HepG2 (cell line): Measurements from ENCODE around the gene SWI5. TPM values are rescaled to one million over a fixed set of nuclear protein-coding genes. Genes with fewer than 3 reads are reported as not detected.

ENCODE experiments used
- FOXA1 ChIP-seq, 2 experiments: fragments of 450-650 bp in 1 of 2; sonication (generic) in 1 of 2; formaldehyde crosslinking in 1 of 2; IDR thresholded peaks; 2 replicates each; pipeline versions ENCODE4 v1.4.0 to v1.6.1; 2016 to 2020; ENCODE audit warnings: missing genetic modification reagents in 1 of 2
- KLF9 ChIP-seq: IDR thresholded peaks from 2 replicates; pipeline ENCODE4 v1.6.1; 2016; ENCODE audit warnings: low read depth
- NFKB2 ChIP-seq: sonication (generic); formaldehyde crosslinking; IDR thresholded peaks from 2 replicates; pipeline ENCODE4 v1.4.0; 2020; ENCODE audit warnings: missing genetic modification reagents, borderline replicate concordance
- NR1H2 ChIP-seq: sonication (generic); formaldehyde crosslinking; IDR thresholded peaks from 2 replicates; pipeline ENCODE4 v1.8.1; 2022; ENCODE audit warnings: low read depth, missing genetic modification reagents, borderline replicate concordance
- NR2F6 ChIP-seq, 2 experiments: IDR thresholded peaks; 2 replicates each; pipeline ENCODE4 v1.6.1; 2016; ENCODE audit warnings: antibody characterized with exemption in 1 of 2, mild to moderate bottlenecking in 1 of 2
- POLR2AphosphoS5 ChIP-seq: IDR thresholded peaks from 2 replicates; pipeline ENCODE4 v1.6.1; 2012; ENCODE audit warnings: low read depth, low read length
- SMAD1 ChIP-seq: sonication (generic); formaldehyde crosslinking; IDR thresholded peaks from 2 replicates; pipeline ENCODE4 v1.4.0; 2020; ENCODE audit warnings: missing genetic modification reagents, low read depth, mild to moderate bottlenecking, borderline replicate concordance
- TGIF2 ChIP-seq: IDR thresholded peaks from 2 replicates; pipeline ENCODE4 v1.6.1; 2016; ENCODE audit warnings: control low read depth, missing compliant biosample characterization
- ZNF124 ChIP-seq: sonication (generic); formaldehyde crosslinking; IDR thresholded peaks from 2 replicates; pipeline ENCODE4 v1.4.0; 2020; ENCODE audit warnings: missing genetic modification reagents
- ZNF274 ChIP-seq: sonication (generic); formaldehyde crosslinking; IDR thresholded peaks from 2 replicates; pipeline ENCODE4 v1.5.1; 2020; ENCODE audit warnings: mild to moderate bottlenecking, missing genetic modification reagents
- ZNF484 ChIP-seq: sonication (generic); formaldehyde crosslinking; IDR thresholded peaks from 2 replicates; pipeline ENCODE4 v1.5.1; 2020; ENCODE audit warnings: mild to moderate bottlenecking, low read depth, missing genetic modification reagents, borderline replicate concordance
- ZNF496 ChIP-seq: sonication (generic); formaldehyde crosslinking; IDR thresholded peaks from 2 replicates; pipeline ENCODE4 v1.8.1; 2023; ENCODE audit warnings: mild to moderate bottlenecking, moderate library complexity, missing genetic modification reagents; ENCODE audit not compliant: insufficient replicate concordance
- ZNF556 ChIP-seq: sonication (generic); formaldehyde crosslinking; IDR thresholded peaks from 2 replicates; pipeline ENCODE4 v1.4.0; 2020; ENCODE audit warnings: mild to moderate bottlenecking, missing genetic modification reagents, borderline replicate concordance
- ZNF564 ChIP-seq: sonication (generic); formaldehyde crosslinking; IDR thresholded peaks from 2 replicates; pipeline ENCODE4 v1.8.1; 2023; ENCODE audit warnings: mild to moderate bottlenecking, missing genetic modification reagents
- ZNF878 ChIP-seq: sonication (generic); formaldehyde crosslinking; IDR thresholded peaks from 2 replicates; pipeline ENCODE4 v1.8.1; 2023; ENCODE audit warnings: mild to moderate bottlenecking, missing genetic modification reagents, moderate library complexity
- polyA plus RNA-seq, 8 experiments: library from polyadenylated mRNA; depleted of rRNA in 3 of 8; stranded (reverse) in 7 of 8; unstranded in 1 of 8; fragments of >200 nt; fragmentation: Illumina TruSeq in 4 of 8; extraction: Trizol in 4 of 8; gene quantifications; 2 replicates each; pipeline versions ENCODE4 v1.2.1 to v1.2.3, GENCODE V29; 2011 to 2016; ENCODE audit warnings: low read depth in 4 of 8, missing spikeins in 1 of 8, mixed read lengths in 1 of 8; ENCODE audit not compliant: insufficient read depth in 1 of 8
- total RNA-seq, 5 experiments: library from RNA; depleted of rRNA; stranded (reverse); fragments of >200 nt; fragmentation: Illumina TruSeq; extraction: Trizol; gene quantifications; 2 replicates each; pipeline ENCODE4 v1.2.3, GENCODE V29; 2016; ENCODE audit warnings: low read depth in 1 of 5
- TF ChIP-seq, protein P1 (sequence below): sonication (generic); formaldehyde crosslinking; IDR thresholded peaks from 2 replicates; pipeline ENCODE4 v1.4.0; 2020; ENCODE audit warnings: missing genetic modification reagents
- TF ChIP-seq, protein P2 (sequence below): sonication (generic); formaldehyde crosslinking; conservative IDR thresholded peaks from 2 replicates; pipeline ENCODE4 v1.4.0; 2020; ENCODE audit warnings: missing genetic modification reagents
- TF ChIP-seq, protein P3 (sequence below): sonication (generic); formaldehyde crosslinking; IDR thresholded peaks from 2 replicates; pipeline ENCODE4 v1.8.0; 2023; ENCODE audit warnings: mild to moderate bottlenecking, missing genetic modification reagents
- TF ChIP-seq, protein P4 (sequence below): sonication (generic); formaldehyde crosslinking; IDR thresholded peaks from 2 replicates; pipeline ENCODE4 v1.8.0; 2022; ENCODE audit warnings: mild to moderate bottlenecking, missing genetic modification reagents; ENCODE audit not compliant: insufficient replicate concordance
- TF ChIP-seq, protein P5 (sequence below): sonication (generic); formaldehyde crosslinking; IDR thresholded peaks from 2 replicates; pipeline ENCODE4 v1.4.0; 2020; ENCODE audit warnings: missing genetic modification reagents

The SWI5 gene
- total and polyA plus RNA-seq, 2 of the 13 experiments (the other 11 are each of a cell fraction or from before 2014, with no cell fraction given), result 39.2 to 41.0 TPM

DNA sequence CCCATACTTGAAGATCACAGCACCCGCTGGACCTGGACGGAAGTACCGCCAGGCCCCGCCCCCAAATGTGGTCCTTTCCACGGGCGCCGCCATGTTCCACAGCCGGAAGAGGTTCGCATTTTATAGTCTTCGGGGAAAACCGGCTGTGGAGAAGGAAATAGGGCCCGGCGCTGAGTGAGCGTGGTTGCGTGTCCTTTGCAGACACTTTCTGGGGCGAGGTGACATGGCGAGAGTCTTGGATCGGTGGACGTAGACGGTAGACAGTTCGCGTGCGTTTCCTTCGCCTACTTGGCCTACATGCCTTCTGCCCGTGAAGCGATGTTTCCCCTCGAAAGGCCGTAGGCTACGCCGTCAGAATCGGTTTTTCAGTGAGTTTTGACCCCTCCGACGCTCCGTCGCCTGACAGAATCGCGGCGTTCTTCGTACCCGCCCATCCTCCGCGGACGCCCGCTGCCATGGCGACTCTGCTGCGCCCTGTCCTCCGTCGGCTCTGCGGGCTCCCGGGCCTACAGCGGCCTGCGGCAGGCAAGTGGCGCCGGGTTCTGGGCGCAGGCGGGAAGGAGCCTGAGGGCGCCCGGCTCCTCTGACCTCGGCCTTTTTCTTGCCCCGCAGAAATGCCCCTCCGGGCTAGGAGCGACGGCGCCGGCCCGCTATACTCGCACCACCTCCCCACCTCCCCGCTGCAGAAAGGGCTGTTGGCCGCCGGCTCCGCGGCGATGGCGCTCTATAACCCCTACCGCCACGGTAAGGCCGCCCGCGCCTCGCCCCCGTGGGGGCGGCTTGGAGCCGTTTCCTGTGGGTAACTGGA lies 46.5 kb downstream of the SWI5 start, which contains the start of the genes COQ4 and TRUB2 (continued):
- TF ChIP-seq, protein P1, sequence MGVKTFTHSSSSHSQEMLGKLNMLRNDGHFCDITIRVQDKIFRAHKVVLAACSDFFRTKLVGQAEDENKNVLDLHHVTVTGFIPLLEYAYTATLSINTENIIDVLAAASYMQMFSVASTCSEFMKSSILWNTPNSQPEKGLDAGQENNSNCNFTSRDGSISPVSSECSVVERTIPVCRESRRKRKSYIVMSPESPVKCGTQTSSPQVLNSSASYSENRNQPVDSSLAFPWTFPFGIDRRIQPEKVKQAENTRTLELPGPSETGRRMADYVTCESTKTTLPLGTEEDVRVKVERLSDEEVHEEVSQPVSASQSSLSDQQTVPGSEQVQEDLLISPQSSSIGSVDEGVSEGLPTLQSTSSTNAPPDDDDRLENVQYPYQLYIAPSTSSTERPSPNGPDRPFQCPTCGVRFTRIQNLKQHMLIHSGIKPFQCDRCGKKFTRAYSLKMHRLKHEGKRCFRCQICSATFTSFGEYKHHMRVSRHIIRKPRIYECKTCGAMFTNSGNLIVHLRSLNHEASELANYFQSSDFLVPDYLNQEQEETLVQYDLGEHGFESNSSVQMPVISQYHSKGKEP (CRISPR knock-in tag), result no peak
- TF ChIP-seq ZNF274 (CRISPR knock-in tag) (peak; percentile 74), FOXA1 (IDR thresholded peaks at IDR 0.05) (no peak), FOXA1 (CRISPR knock-in tag; IDR thresholded peaks at IDR 0.05) (no peak), NR1H2 (CRISPR knock-in tag) (no peak), NR2F6 (IDR thresholded peaks at IDR 0.05) (0 out of 2 replicates have a peak, but pooled peaks have one; percentile 17), NR2F6 (CRISPR knock-in tag; IDR thresholded peaks at IDR 0.05) (no peak; the same call in 1 of the 2 replicates), ZNF564 (CRISPR knock-in tag) (no peak; the same call in 1 of the 2 replicates), NFKB2 (peak; percentile 72), SMAD1 (CRISPR knock-in tag) (0 out of 2 replicates have a peak, but pooled peaks have one; percentile 10), ZNF124 (CRISPR knock-in tag) (peak; percentile 59; the same call in 1 of the 2 replicates), ZNF878 (CRISPR knock-in tag) (no peak), ZNF556 (CRISPR knock-in tag) (peak; percentile 95), TGIF2 (no peak; the same call in 1 of the 2 replicates), ZNF484 (CRISPR knock-in tag) (no peak), POLR2AphosphoS5 (peak; percentile 87), ZNF496 (CRISPR knock-in tag) (no peak), KLF9 (CRISPR knock-in tag) (no peak)
- TF ChIP-seq, protein P2, sequence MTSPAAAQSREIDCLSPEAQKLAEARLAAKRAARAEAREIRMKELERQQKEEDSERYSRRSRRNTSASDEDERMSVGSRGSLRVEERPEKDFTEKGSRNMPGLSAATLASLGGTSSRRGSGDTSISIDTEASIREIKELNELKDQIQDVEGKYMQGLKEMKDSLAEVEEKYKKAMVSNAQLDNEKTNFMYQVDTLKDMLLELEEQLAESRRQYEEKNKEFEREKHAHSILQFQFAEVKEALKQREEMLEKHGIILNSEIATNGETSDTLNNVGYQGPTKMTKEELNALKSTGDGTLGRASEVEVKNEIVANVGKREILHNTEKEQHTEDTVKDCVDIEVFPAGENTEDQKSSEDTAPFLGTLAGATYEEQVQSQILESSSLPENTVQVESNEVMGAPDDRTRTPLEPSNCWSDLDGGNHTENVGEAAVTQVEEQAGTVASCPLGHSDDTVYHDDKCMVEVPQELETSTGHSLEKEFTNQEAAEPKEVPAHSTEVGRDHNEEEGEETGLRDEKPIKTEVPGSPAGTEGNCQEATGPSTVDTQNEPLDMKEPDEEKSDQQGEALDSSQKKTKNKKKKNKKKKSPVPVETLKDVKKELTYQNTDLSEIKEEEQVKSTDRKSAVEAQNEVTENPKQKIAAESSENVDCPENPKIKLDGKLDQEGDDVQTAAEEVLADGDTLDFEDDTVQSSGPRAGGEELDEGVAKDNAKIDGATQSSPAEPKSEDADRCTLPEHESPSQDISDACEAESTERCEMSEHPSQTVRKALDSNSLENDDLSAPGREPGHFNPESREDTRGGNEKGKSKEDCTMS, result 0 out of 2 replicates have a peak, but pooled peaks have one; percentile 28
- TF ChIP-seq, protein P3, sequence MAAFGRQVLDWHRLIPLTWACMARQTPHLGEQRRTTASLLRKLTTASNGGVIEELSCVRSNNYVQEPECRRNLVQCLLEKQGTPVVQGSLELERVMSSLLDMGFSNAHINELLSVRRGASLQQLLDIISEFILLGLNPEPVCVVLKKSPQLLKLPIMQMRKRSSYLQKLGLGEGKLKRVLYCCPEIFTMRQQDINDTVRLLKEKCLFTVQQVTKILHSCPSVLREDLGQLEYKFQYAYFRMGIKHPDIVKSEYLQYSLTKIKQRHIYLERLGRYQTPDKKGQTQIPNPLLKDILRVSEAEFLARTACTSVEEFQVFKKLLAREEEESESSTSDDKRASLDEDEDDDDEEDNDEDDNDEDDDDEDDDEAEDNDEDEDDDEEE (CRISPR knock-in tag), result no peak; the same call in 1 of the 2 replicates
- TF ChIP-seq, protein P4, sequence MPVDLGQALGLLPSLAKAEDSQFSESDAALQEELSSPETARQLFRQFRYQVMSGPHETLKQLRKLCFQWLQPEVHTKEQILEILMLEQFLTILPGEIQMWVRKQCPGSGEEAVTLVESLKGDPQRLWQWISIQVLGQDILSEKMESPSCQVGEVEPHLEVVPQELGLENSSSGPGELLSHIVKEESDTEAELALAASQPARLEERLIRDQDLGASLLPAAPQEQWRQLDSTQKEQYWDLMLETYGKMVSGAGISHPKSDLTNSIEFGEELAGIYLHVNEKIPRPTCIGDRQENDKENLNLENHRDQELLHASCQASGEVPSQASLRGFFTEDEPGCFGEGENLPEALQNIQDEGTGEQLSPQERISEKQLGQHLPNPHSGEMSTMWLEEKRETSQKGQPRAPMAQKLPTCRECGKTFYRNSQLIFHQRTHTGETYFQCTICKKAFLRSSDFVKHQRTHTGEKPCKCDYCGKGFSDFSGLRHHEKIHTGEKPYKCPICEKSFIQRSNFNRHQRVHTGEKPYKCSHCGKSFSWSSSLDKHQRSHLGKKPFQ (CRISPR knock-in tag), result peak; percentile 84
- TF ChIP-seq, protein P5, sequence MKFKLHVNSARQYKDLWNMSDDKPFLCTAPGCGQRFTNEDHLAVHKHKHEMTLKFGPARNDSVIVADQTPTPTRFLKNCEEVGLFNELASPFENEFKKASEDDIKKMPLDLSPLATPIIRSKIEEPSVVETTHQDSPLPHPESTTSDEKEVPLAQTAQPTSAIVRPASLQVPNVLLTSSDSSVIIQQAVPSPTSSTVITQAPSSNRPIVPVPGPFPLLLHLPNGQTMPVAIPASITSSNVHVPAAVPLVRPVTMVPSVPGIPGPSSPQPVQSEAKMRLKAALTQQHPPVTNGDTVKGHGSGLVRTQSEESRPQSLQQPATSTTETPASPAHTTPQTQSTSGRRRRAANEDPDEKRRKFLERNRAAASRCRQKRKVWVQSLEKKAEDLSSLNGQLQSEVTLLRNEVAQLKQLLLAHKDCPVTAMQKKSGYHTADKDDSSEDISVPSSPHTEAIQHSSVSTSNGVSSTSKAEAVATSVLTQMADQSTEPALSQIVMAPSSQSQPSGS (CRISPR knock-in tag), result 0 out of 2 replicates have a peak, but pooled peaks have one; percentile 51
